Fibroblast of lung (primary cell): ENCODE results near the gene TBL3. TPM values are rescaled to one million over a fixed set of nuclear protein-coding genes. Genes with fewer than 3 reads are reported as not detected.

Experiments used
- DNase-seq, 2 donors: peaks; one replicate each; pipeline versions ENCODE4 v3.0.0 to v3.0.0-alpha.2; 2010; ENCODE audit warnings: low read depth in 2 of 2
- H2AFZ ChIP-seq: 2 replicates; pipeline ENCODE4 v1.5.1; 2012; ENCODE audit warnings: low read length, control low read depth, inconsistent platforms
- H3K27ac ChIP-seq: 2 replicates; pipeline ENCODE4 v1.5.1; 2011; ENCODE audit warnings: low read length, control low read depth; ENCODE audit not compliant: insufficient read depth
- H3K27me3 ChIP-seq: 2 replicates; pipeline ENCODE4 v1.5.1; 2011; ENCODE audit warnings: mild to moderate bottlenecking, low read length; ENCODE audit not compliant: control insufficient read depth, insufficient read depth
- H3K36me3 ChIP-seq: 2 replicates; pipeline ENCODE4 v1.5.1; 2011; ENCODE audit warnings: low read length; ENCODE audit not compliant: control insufficient read depth, insufficient read depth
- H3K4me1 ChIP-seq: 2 replicates; pipeline ENCODE4 v1.5.1; 2011; ENCODE audit warnings: low read length; ENCODE audit not compliant: control insufficient read depth, insufficient read depth; ENCODE audit errors: extremely low read depth
- H3K4me2 ChIP-seq: 2 replicates; pipeline ENCODE4 v1.5.1; 2011; ENCODE audit warnings: low read length, control low read depth; ENCODE audit not compliant: insufficient read depth; ENCODE audit errors: extremely low read depth
- H3K4me3 ChIP-seq, 4 experiments: fragments of 200-600 bp in 1 of 4; sonication (generic) in 1 of 4; replicated peaks in 1 of 4; 2 replicates each; pipeline ENCODE4 v1.5.1; 2011 to 2016; ENCODE audit warnings: low read length in 4 of 4, low read depth in 3 of 4, mild to moderate bottlenecking in 3 of 4, control low read depth in 2 of 4, inconsistent platforms in 1 of 4, mixed read lengths in 1 of 4; ENCODE audit not compliant: insufficient read depth in 1 of 4; ENCODE audit errors: control extremely low read depth in 1 of 4
- H3K79me2 ChIP-seq: 2 replicates; pipeline ENCODE4 v1.5.1; 2012; ENCODE audit warnings: mild to moderate bottlenecking, low read length, inconsistent platforms; ENCODE audit not compliant: control insufficient read depth, insufficient read depth
- H3K9ac ChIP-seq: 2 replicates; pipeline ENCODE4 v1.5.1; 2011; ENCODE audit warnings: mild to moderate bottlenecking, low read length, control low read depth; ENCODE audit not compliant: insufficient read depth
- H3K9me3 ChIP-seq: 2 replicates; pipeline ENCODE4 v1.5.1; 2012; ENCODE audit warnings: low read depth, low read length; ENCODE audit not compliant: control insufficient read depth, insufficient read depth
- H4K20me1 ChIP-seq: 2 replicates; pipeline ENCODE4 v1.5.1; 2011; ENCODE audit warnings: low read length; ENCODE audit not compliant: control insufficient read depth, insufficient read depth; ENCODE audit errors: extremely low read depth
- CTCF ChIP-seq, 2 donors: IDR thresholded peaks in 1 of 2; conservative IDR thresholded peaks in 1 of 2; 1 replicate in 1 of 2; 2 replicates in 1 of 2; pipeline ENCODE4 v1.5.1; 2011 to 2012; ENCODE audit warnings: low read length in 2 of 2, control low read depth in 1 of 2, inconsistent platforms in 1 of 2, low read depth in 1 of 2, mild to moderate bottlenecking in 1 of 2
- EZH2 ChIP-seq: IDR thresholded peaks from 2 replicates; pipeline ENCODE4 v1.5.1; 2012; ENCODE audit warnings: low read length, control low read depth, mild to moderate bottlenecking; ENCODE audit errors: missing control alignments
- polyA plus RNA-seq, 2 donors: library from polyadenylated mRNA; depleted of rRNA in 1 of 2; stranded (reverse) in 1 of 2; unstranded in 1 of 2; fragments of >200 nt; gene quantifications; 2 replicates each; pipeline ENCODE4 v1.2.1, GENCODE V29; 2011 to 2012; ENCODE audit warnings: missing spikeins in 1 of 2
- total RNA-seq: library from RNA; depleted of rRNA; stranded (reverse); fragments of >200 nt; gene quantifications from 2 replicates; pipeline ENCODE4 v1.2.1, GENCODE V29; 2014

Gene TBL3
- total and polyA plus RNA-seq, 2 donors (not counting 1 experiment from before 2014, with no cell fraction given) = 14.6 to 20.0 TPM

- no peaks in the 10 kb centered on the region for H3K36me3 ChIP-seq
- H2AFZ ChIP-seq = no peak overlapping the region
- H3K27me3 ChIP-seq = peaks cover 35% of the 10 kb centered on the region
Measured at GRCh38 chr16:1924095-1924494, 47.8 kb upstream of the TBL3 start.

GRCh38 chr16:1926271-1926670 is 45.6 kb upstream of the TBL3 start:
- Histone ChIP-seq H3K36me3 (no peaks in the 10 kb centered on the region), H3K9ac (no peak overlapping the region), H3K27ac (no peak overlapping the region), H3K9me3 (no peaks in the 10 kb centered on the region), H4K20me1 (no peaks in the 10 kb centered on the region), H3K4me1 (peaks cover 4% of the 10 kb centered on the region), H3K79me2 (no peaks in the 10 kb centered on the region), H2AFZ (no peak overlapping the region), H3K4me3 (no peak overlapping the region), H3K4me2 (no peak overlapping the region), H3K27me3 (peaks cover 19% of the 10 kb centered on the region)
- DNase-seq = no peak
- TF ChIP-seq EZH2 = no peak
- TF ChIP-seq CTCF (conservative IDR thresholded peaks at IDR 0.05 in 1 of 2, IDR thresholded peaks at IDR 0.05 in 1 of 2; ENCODE audit: low read depth in 1 of 2, low read length in 2 of 2) = no peak

More at GRCh38 chr16:1924095-1924494, 47.8 kb upstream of the TBL3 start:
- Histone ChIP-seq H3K79me2 (no peaks in the 10 kb centered on the region), H3K9me3 (no peaks in the 10 kb centered on the region), H3K9ac (no peak overlapping the region), H3K4me1 (peaks cover 4% of the 10 kb centered on the region), H3K4me3 (no peak overlapping the region), H4K20me1 (no peaks in the 10 kb centered on the region), H3K27ac (no peak overlapping the region), H3K4me2 (no peak overlapping the region)
- no peak for DNase-seq
- TF ChIP-seq EZH2 = no peak
- no peak for TF ChIP-seq CTCF (conservative IDR thresholded peaks at IDR 0.05 in 1 of 2, IDR thresholded peaks at IDR 0.05 in 1 of 2; ENCODE audit: low read depth in 1 of 2, low read length in 2 of 2)

GRCh38 chr16:1929105-1929504 is 42.7 kb upstream of the TBL3 start:
- no peak for TF ChIP-seq EZH2
- no peak for TF ChIP-seq CTCF (conservative IDR thresholded peaks at IDR 0.05 in 1 of 2, IDR thresholded peaks at IDR 0.05 in 1 of 2; ENCODE audit: low read depth in 1 of 2, low read length in 2 of 2)
- Histone ChIP-seq H3K79me2 (no peaks in the 10 kb centered on the region), H2AFZ (peak overlapping the region; percentile 65), H3K4me1 (no peaks in the 10 kb centered on the region), H3K4me3 (peak overlapping the region; percentile 3 to 58 (median 31)), H3K9me3 (no peaks in the 10 kb centered on the region), H3K36me3 (no peaks in the 10 kb centered on the region), H4K20me1 (no peaks in the 10 kb centered on the region), H3K9ac (peak overlapping the region; percentile 46), H3K27me3 (peaks cover 7% of the 10 kb centered on the region), H3K4me2 (peak overlapping the region; percentile 48), H3K27ac (no peak overlapping the region)
- peak in 1 of 2 donors; percentile 3 for DNase-seq
